DMS114 treated with DMSO at 0.1 percent for 48 hours (cell line): ENCODE data around the gene CCNG2.
"Not testable (repeated sequence)": the region's sequence is repeated elsewhere in the genome, so short reads cannot be mapped to it uniquely, and the experiment has no call there.

Experiments
- DNase-seq: peaks from one replicate; lab custom pipeline; 2025; ENCODE audit not compliant: unreplicated experiment; lab: John Stamatoyannopoulos, UW

The CCNG2 gene

GRCh38 chr4:77156912-77157858, at the start of gene CCNG2:
CCNG2 (plus strand) TSS chr4:77157207; CDS start chr4:77158533, 1,326 bp downstream.
- peak; percentile 51 for DNase-seq

- DNase-seq: no peak
Measured at GRCh38 chr4:77110730-77111129, 46.3 kb upstream of the CCNG2 start.

- no peak for DNase-seq
Measured at GRCh38 chr4:77113069-77113468, 43.9 kb upstream of the CCNG2 start.

GRCh38 chr4:77117721-77118120, 39.3 kb upstream of the CCNG2 start:
- no peak for DNase-seq

GRCh38 chr4:77120886-77121508, 36.0 kb upstream of the CCNG2 start:
- no peak for DNase-seq

- no peak for DNase-seq
Measured at GRCh38 chr4:77121736-77122240, 35.2 kb upstream of the CCNG2 start.

- no peak for DNase-seq
Measured at GRCh38 chr4:77122656-77123055, 34.4 kb upstream of the CCNG2 start.

GRCh38 chr4:77123411-77123810, 33.6 kb upstream of the CCNG2 start:
- no peak for DNase-seq

- DNase-seq: no peak
Measured at GRCh38 chr4:77124576-77124975, 32.4 kb upstream of the CCNG2 start.

- DNase-seq: no peak
Measured at GRCh38 chr4:77125961-77126360, 31.0 kb upstream of the CCNG2 start.

- DNase-seq: no peak
Measured at GRCh38 chr4:77126809-77127208, 30.2 kb upstream of the CCNG2 start.

- no peak for DNase-seq
Measured at GRCh38 chr4:77127215-77127614, 29.8 kb upstream of the CCNG2 start.

- DNase-seq: no peak
Measured at GRCh38 chr4:77127837-77128621, 29.0 kb upstream of the CCNG2 start.

- DNase-seq: no peak
Measured at GRCh38 chr4:77132652-77133312, 24.2 kb upstream of the CCNG2 start.

GRCh38 chr4:77137448-77137847, 19.6 kb upstream of the CCNG2 start:
- not testable (repeated sequence) for DNase-seq

- DNase-seq: no peak
Measured at GRCh38 chr4:77141964-77142645, 14.9 kb upstream of the CCNG2 start.

GRCh38 chr4:77142646-77143028, 14.4 kb upstream of the CCNG2 start:
- DNase-seq: no peak

- no peak for DNase-seq
Measured at GRCh38 chr4:77143091-77143490, 13.9 kb upstream of the CCNG2 start.

- DNase-seq: no peak
Measured at GRCh38 chr4:77145842-77146185, 11.2 kb upstream of the CCNG2 start.
